ENCODE data around the gene TCF7L2.

The TCF7L2 gene

DNA sequence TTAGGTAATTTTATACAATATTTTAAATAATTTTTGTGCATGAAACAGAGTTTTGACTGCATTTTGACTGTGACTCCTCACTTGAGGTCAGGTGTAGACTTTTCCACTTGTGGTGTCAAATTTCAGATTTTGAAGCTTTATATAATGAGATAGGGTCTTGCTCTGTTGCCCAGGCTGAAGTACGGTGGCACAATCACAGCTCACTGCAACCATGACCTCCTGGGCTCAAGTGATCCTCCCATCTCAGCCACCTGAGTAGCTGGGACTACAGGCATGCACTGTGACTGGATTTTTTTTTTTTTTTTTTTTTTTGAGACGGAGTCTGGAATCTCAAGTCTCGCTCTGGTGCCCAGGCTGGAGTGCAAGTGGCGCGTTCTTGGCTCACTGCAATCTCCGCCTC, 74.9 kb downstream of the TCF7L2 start:
- no peak for DNase-seq

DNA sequence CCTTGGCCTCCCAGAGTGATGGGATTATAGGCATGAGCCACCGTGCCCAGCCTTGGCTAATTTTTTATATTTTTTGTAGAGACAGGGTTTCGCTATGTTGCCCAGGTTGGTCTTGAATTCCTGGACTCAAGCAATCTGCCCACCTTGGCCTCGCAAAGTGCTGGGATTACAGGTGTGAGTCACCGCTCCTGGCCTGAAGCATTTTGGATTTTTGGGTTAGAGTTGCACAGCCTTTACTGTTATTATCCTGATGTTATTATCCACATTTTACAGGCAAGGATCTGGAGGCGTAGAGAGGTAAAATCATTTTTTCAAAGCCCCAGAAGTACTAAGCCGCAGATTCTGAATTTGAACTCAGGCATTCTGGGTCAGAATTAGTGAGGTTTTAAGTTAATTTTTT, 75.4 kb downstream of the TCF7L2 start:
- no peak for DNase-seq

DNA sequence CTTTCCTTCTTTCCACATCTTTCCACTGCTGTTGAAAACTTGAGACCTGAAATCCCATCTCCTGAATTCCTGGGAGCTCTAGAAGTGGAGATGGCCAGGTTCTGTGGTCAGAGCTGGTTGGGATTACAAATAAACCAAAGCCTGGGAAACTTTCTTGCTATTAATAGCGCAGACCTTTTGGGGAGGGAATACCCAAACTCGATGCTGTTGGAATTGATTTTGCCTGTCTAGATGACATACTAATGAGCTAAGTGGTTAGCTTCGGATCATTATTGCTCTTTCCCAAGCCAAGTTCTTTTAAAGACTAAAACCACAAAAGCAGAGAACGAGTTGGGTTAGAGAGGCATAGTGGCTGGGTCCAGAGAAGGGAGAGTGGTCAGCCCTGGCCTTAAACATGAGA, 76.6 kb downstream of the TCF7L2 start:
- DNase-seq = no peak

DNA sequence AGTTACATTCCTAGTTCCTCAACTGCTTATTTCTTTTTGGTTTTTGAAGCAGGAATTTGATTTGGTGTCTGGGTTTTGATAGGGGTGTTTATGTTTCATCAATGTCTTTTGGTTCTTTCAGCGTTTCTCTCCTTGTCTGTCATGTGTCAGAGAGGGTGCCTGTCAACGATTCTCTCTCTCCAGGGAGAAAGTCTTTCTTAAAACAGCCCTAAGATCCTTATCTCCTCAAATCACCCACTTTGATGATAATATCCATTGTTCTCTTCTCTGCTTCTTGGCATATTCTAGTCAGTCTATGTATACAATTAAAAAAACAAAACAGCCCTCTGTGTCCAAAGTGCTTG, 77.2 kb downstream of the TCF7L2 start:
- no peak for DNase-seq

DNA sequence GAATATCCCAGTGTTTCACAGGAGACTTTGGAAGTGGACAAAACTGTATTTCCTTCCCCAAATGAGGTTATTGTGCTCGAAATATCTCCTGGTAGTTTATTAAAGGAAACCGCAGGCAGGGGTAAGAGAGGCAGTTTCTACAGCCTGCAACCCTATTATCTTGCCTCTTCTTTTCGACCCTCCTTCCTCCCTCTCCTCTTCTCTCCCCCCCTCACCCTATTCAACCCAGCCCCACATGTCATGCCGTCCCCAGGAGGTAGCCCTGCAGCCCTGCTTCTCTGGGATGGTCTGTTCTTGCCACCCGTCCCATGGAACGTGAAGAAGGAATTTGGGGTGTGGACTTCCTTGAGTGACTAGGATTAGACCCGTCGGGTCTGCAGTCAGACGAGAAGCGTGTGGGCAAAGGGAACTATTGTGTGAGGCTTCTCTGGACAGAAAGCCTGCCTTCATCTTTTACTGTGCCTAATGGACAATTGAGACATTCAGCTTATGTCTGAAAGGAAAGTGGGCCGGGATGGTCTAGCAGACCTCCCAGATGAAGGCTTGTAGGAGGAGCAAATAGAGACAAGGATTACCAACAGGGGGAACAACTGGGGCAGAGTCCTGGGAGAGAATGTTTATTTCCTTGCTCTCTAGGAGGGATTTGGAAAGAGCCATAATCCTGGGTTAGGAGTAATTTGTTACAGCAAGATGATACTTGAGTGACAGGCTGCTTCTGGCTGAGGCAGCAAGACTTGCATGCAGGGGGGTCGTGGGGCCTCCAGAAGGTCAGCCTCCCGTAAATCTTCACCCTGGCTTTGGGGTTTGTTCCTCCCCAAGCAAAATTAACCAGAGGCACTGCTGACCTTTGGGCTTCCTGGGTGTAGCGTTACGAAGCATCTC, 77.8 kb downstream of the TCF7L2 start:
- DNase-seq = no peak

DNA sequence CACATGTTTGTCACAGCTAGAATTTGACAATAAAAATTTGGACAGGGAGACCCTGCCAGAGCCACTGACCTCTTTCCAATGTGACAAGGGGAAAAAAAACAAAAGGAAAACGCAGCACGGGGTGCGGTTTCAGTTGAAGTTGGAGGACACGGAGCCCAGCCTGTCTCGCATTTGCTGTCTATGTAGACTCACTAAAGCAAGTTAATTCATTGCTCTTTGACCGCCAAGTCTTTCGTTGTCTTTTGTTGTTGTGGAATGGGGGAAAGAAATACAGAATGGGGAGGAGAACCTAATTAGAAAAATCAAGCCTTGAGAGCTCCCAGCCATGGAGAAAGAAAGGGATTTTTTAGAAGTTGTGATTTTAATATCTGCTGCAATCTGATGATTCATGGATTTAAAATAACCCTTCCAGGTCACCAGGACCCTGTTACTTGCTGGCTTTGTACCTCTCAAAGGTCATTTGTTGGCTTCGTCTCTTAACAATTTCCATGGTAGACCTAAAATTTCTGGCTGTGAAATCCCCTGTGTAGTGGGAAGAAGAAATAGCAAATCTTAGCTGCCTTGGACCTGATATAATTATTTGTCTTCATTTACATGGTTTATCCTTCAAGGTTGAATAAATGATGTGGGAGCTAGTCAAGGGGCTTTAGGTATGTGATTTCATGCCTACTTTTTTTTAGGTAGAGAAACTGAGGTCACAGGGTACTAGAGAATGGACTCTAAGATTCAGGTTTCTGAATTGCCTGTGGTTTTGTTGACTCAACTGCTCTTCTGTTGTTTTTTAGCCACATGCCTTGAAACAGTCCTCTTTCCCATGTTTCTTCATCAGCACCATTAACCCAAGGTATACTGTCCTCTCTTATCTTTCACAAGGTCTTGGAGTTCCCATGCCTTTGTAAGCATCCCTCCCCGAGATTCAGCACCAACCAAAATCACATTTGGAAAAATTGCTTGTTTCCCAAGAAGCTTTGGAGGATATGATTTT, 78.7 kb downstream of the TCF7L2 start:
- no peak for DNase-seq

DNA sequence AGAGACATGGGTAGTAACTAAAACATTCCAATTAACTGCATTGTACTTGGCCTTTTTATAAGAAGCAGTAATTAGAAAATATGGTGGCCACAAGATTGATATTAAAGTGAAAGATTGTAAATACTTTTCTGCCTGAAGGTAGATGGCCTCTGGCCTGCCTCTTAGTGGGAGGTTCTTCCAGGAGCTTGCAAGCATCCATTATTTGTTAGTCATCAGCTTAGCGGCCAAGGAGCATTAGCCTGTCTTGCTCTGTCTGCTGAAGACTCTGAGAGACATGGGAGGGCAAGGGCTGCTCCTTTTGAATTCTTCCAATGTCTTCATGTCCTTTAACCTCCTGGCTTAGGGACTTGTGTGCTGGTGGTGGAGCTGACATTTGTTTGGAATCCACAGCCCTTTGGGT, 80.4 kb downstream of the TCF7L2 start:
- DNase-seq = no peak

DNA sequence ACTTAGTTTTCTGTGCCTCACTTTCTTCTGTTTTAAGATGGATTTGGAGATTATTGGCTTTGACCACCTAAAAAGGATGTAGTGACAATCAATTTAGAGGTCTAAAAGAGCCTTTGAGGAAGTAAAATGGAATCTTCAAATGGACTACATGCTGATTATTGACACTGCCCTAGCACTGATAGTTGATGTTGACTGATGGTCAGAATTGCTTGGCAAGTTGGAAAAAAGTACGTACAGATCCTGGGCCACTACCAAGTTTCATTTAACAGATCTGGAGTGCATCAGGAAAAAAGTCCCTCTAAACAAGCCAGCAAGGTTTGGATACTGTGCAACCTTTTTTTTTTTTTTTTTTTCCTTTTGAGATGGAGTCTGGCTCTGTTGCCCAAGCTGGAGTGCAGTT, 81.1 kb downstream of the TCF7L2 start:
- DNase-seq = no peak

DNA sequence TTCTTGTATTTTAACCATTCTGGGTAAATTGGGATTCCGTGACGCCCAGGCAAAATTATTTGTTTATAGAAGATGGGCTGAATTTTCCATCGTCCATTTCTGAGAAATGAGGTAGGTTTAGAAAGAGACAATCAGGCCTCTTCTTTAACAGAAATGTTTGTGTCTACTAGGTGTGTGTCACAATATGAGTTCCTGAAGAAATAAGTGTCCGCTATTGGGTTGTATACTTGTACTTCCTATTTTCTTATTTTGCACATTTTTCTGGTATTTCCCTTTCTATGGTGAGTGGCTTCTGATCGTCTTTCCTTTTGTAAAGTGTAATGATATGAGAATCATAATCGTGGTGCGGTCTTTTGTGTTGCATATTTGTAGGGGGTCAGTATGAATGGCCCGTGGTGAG, 83.9 kb downstream of the TCF7L2 start:
- no peak for DNase-seq

DNA sequence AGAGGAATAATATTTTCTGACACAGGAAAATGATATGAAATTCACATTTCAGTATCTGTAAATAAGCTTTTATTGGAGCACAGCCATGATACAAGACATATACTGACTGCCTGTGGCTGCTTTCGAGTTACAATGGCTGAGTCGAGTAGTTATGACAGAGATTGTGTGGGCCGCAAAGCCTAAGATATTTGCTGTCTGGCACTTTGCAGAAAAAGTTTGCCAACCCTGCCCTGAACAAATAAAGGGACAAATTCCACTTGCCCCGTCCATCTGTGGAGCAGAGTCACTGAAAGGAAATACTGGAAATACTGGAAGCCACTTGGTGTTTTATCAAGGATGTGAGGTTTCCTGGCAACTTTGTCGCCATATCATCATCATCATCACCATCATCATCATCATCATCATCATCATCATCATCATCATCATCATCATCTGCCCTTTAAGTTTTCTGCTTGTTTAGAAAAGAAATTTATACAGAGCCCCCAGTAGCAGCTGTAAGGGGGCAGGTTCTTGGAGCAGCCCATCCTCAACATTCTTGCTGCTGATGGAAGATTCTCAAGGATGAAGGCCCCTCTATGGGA, 85.8 kb downstream of the TCF7L2 start:
- no peak for DNase-seq

DNA sequence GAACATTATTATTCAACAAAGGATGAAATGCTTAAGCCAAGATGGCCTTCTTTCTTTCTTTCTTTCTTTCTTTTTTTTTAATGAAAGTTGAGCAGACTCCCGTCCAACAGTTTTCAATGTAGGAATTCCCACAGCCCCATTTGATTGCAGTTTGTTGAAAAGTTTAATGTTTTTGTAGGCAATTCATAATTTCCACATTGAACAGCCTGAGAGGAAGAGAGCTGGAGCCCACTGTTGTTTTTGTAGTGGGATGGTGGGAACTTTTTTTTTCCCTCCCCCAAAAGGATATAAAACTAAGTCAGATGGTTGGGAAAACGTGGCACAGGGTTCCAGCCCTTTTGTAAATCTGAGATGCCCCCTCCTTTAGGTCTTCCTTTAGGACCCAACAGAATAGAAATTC, 86.6 kb downstream of the TCF7L2 start:
- no peak for DNase-seq

DNA sequence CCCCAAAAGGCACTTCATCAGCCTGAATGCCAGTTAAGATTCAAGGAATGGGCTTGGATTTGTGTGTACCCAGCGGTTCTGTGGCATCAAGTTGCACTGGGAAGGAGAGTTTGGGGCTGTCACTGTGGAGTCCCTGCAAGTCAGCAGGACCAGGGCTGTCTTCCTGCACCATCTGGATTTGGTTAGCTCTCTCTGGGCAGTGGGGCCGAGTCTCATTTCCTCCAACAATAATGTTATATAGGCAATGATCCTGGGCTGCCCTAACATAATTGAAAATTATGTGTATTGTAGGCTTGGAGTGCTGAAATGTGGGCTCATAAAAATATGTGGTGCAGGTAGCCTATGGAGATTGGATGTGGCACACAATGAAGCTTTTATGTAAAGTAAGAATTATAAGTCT, 87.2 kb downstream of the TCF7L2 start:
- DNase-seq = no peak

DNA sequence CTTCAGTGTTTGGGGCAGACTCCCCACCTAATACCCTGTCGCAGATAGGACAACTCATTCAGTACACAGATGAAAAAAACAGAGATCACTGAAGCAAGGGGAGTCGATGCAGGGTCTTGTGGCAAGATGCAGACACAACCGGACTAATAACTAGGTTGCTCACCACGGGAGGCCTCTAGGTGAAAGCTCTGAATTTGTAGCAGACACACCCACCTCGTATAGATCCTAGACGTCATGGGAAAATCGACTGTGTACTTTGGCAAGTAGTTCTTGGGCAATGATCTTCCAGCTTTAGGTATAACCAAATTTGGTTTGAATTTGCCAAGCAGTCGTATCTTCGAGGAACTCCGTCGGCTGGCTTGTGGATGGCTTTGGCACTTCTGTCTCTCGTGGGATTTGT, 88.1 kb downstream of the TCF7L2 start:
- no peak for DNase-seq

DNA sequence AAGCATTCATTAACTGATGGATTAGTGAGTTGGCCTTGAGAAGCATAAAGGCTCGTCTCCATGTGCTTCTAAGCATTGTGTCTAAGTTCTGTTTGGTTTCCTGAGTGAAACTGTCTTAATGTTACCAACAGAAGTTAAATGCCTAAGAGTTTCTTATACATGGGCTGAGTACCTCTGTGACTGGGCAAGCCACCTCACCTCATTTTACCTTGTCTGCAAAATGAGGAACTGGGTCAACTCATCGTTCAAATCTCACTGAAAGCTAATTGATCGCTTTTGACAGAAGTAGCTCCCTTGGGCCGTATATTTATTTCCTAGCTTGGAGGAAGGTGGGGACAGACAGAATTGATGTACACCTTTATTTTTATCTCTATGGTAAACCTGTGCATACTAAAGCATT, 88.9 kb downstream of the TCF7L2 start:
- DNase-seq = no peak

DNA sequence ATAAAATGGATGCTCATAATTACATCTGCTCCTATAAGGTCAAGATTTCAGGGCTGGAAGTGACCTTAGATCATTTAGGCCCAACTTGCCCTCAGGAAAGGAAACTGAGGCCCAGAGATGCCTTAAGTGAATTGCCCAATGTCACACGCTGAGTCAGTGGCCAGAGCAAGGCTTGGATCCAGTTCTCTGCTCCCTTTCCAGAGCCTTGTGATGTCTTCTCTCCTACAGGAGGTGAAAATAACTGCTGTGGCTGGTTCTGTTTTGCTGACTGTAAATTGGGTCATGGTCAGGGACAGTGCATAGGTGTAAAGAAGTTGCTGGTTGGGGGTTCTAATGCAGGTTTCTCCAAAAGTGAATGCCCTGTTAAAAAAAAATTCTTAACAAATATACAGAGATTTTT, 91.3 kb downstream of the TCF7L2 start:
- no peak for DNase-seq

DNA sequence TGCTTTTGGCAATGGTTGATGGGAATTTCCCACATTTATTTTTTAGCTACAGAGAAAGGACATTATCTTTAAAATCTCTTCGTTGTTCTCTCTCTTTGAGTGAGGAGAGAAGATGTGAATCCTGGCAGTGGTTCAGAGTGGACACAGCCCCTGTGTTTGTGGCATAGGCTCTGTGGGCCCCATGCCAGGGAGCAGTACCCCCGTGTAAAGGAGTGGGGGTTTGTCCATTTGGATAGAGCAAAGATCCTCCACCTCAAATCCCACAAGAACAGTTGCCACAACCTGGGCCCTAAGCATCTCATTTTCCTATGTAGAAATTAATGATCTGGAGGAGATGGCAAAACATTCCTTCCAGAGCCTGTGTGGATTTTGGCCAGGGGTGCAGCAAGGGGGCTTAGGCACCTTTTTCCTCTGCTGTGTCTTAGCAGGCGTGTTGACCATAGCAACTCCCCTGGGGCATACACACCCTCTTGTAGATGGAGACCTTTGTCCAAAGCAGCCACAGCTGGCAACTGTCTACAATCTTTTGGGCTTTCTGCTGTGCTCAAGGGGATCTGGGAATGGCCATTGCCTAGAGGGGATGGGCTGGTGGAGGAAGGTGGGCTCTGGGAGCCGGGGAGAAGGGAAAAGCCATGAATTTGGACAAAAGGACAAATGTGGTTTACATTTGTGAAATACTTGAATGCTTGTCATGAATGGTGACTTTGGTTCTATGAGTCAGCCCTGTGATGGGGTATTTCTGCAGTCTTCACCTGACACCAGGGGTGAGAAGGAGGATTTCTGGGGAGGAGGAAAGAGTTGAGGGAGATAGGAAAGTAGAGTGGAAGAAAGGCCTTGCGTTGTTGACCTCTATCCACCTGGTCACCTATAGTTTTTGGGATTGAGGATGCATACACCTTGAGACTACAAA, 92.0 kb downstream of the TCF7L2 start:
- no peak for DNase-seq

DNA sequence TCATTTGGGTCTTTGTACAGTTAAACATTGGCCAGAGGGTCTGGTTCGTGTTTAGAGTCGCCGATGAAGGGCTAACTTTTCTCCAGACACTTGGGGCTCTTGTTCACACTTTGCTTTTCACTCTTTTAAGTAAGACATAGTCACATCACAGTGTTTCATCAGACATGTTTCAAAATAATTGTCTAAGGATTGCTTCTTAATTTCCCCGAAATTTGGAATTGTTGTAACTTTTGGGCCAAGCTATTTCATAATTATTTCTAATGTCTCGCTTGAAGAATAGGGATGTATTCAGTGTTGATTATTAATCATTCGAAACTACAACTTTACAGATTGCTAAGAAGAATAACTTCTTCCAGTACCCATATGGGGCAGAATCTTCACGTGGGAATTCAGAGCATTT, 92.8 kb downstream of the TCF7L2 start:
- no peak for DNase-seq

DNA sequence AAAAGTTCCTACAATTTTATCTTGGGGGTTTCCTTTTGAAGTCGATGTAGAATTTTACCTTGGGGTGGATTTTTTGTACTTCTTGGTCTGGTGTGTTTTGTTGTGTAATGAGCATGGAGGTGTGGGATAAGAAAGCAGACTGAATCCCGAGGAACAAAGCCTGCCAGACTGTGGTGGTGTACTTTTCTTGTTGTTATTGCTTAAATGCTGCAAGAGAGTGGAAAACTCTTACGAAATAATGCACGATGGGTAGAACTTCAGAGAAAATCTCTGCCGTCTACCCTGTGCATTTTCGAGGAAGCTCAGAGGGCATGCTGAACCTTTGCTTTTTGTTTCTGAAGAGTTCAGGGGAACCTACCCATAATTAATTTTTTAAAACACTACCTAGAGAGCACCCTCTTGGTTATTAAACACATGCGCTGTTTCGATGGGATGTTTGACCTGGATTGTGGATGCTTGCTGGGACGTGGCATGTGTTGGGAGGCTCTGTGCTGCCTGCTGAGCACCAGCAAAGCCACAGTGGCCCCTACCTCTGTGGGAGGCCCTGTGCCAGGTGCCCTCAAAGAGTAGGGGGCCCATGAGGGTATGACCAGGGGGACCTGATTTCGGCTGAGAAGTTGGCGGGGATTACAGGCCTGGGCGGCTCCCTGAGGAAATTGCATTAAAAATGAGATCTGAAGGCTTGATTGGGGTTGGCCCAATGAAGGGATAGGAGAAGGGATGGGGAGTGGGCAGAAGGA, 94.1 kb downstream of the TCF7L2 start:
- DNase-seq = no peak

DNA sequence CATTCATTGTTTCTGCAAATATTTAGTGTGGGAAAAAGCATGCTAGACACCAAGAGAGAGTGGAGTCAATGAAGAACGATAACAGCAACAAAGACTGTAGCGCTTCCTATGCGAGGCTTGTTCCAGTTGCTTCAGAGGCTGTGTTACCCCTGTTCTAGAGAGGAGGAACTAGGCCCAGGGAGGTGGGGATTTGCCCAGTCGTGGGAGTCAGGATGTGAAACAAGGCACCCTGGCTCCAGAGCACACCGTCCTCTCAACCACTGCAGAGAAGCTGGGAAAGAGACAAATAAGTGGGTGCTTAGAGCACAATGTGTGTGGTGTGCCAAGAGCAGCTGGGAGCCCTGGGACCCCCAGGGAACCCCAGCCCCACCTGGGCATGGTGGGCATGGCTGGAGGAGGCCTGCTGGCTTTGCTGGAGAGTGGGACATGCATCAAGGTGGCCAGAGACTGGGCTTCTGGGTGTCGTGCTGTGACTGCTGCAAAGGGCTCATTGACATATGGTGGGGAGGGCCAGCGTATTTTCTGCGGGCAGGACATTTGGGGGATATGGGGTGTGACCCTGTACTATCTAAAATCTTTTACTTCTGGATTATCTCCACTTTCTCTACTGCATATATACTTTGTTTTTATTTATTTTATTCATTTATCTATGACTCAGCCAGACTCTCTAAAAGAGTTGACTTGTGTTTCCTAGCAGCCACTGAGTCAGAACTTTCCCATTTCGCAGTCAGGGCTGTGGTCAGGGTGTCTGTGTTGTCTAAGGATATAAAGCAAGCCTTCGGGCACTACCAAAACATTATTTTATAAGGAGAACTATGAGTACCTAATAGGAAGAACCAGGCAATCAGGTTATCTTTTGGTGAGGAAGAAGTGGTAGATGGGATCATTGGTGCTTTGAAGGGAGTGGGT, 95.4 kb downstream of the TCF7L2 start:
- DNase-seq = peak; percentile 78

DNA sequence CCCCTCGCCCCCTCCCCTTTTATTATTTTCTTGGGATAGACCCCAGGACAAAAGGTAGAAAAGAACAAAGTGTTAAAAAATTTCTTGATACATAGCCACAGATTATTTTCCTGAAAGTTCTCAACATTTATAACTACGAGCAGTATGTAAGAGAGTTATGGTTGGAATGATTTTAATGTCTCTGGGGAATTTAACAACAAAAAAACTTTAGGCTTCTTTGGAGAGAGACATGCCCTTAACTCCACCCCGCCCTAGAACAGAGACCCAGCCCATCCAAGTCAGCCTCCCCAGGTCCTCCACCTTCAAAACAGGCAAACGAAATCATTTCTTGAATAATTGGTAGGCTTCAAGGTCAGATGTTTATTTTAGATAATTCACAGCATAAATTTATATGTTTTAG, 97.1 kb downstream of the TCF7L2 start:
- no peak for DNase-seq

DNA sequence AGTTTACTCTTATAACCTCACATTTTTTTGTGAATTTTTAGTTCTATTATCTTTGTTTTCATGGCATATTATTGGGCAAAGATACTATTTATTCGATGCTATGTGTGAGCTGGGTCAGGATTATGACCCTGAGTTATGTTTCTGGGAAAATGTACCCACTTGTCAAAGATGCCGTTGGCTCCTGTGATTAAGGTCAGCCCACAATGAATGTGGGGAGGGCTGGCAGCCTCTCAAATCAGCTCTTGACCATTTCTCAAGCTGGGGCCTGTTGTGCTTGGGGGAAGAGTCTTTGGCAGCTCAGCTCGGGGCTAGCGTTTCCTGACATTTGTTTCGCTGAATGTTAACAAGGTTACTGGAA, 97.5 kb downstream of the TCF7L2 start:
- DNase-seq = no peak
